GM12891 (cell line): Measurements from ENCODE around the gene TNNI3K.

Experiments used
- PAX5 ChIP-seq: IDR thresholded peaks from 2 replicates; pipeline ENCODE4 v1.6.1; 2011; ENCODE audit warnings: low read length, moderate library complexity, mild to moderate bottlenecking; ENCODE audit not compliant: insufficient read depth, severe bottlenecking
- POLR2A ChIP-seq: IDR thresholded peaks from 2 replicates; pipeline ENCODE4 v1.6.1; 2011; ENCODE audit warnings: low read depth, low read length, control low read depth
- POLR2AphosphoS5 ChIP-seq: IDR thresholded peaks from 2 replicates; pipeline ENCODE4 v1.6.1; 2011; ENCODE audit warnings: low read depth, low read length, control low read depth
- POU2F2 ChIP-seq: IDR thresholded peaks from 2 replicates; pipeline ENCODE4 v1.6.1; 2011; ENCODE audit warnings: low read depth, mild to moderate bottlenecking, control low read depth, low read length, moderate library complexity
- SPI1 ChIP-seq: IDR thresholded peaks from 2 replicates; pipeline ENCODE4 v1.6.1; 2011; ENCODE audit warnings: low read depth, low read length, control low read depth
- TAF1 ChIP-seq: IDR thresholded peaks from 2 replicates; pipeline ENCODE4 v1.6.1; 2011; ENCODE audit warnings: low read depth, low read length, control low read depth

- TF ChIP-seq POLR2A (no peak), POLR2AphosphoS5 (no peak), TAF1 (no peak), POU2F2 (no peak), SPI1 (no peak), PAX5 (no peak)
Observed at GRCh38 chr1:74403606-74404005, 168.4 kb downstream of the TNNI3K start.
